K562 treated with DMSO at 1 percent for 48 hours (cell line): ENCODE data around the gene KCNJ1. TPM values are rescaled to one million over a fixed set of nuclear protein-coding genes. Genes with fewer than 3 reads are reported as not detected.

Experiments used
- total RNA-seq: library from RNA; unstranded; fragments of 300-600 nt; gene quantifications from 2 replicates; pipeline ENCODE4 v1.2.3, GENCODE V29; 2022; ENCODE audit warnings: low replicate concordance; ENCODE audit errors: extremely low read depth

The KCNJ1 gene
- total RNA-seq, result not detected in 2 replicates

DNA sequence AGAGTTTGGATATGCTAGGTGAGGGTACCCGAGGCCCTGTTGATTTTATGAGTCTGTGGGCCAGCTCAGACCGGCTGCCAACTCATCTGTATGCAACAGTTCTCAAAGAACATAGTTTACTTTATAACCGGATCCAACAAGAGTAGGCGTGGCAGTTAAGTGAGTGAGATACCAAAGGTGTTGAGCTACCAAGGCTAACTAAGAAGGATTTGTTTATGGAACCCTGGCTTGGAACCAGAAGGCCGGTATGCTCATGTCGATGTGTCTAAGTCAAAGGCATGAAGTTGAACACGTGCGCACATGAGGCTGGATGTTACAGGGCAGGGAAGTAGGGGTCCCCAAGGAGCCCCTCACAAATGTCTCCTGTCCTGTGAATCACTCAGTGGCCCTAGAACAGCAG lies at the start of gene KCNJ1:
TSS of gene KCNJ1 (minus strand) at position 20 of the 400 bp plus-strand sequence. CDS start 27,053 bp downstream, outside the sequence.

GRCh38 chr11:128890543-128891368 lies 23.7 kb upstream of the KCNJ1 start, which contains the start of gene KCNJ5:
Gene KCNJ5, plus strand, starts transcription at chr11:128891356. Its CDS starts 19,918 bp downstream, at chr11:128911274.

Other genes with a start within 250 kb of the KCNJ1 start
- gene FLI1, start 173.2 kb downstream of the KCNJ1 start, total RNA-seq, result not detected in 2 replicates
- gene KCNJ5, start 24.1 kb upstream of the KCNJ1 start, total RNA-seq, result not detected in 2 replicates
- not detected in 2 replicates for gene TP53AIP1, start 75.6 kb upstream of the KCNJ1 start, total RNA-seq